Adipose tissue (tissue), 3 donors: ENCODE measurements around the gene DIRAS3. TPM values are rescaled to one million over a fixed set of nuclear protein-coding genes. Genes with fewer than 3 reads are reported as not detected.
"Not testable (repeated sequence)": the region's sequence is repeated elsewhere in the genome, so short reads cannot be mapped to it uniquely, and the experiment has no call there.

ENCODE experiments used
- H3K27ac ChIP-seq: one replicate; pipeline ENCODE4 v1.5.1; 2013; ENCODE audit warnings: low read depth, low read length
- WGBS, 3 donors: extraction: QIAGEN DNeasy Blood & Tissue Kit; methylation state at CpG; one replicate each; pipeline ENCODE4 v1.1.7; 2013; 5-methylcytosine and 5-hydroxymethylcytosine counted together
- polyA plus RNA-seq, 3 donors: library from polyadenylated mRNA; stranded (reverse); fragments of 200-250 nt; gene quantifications; one replicate each; pipeline ENCODE4 v1.2.3, GENCODE V29; 2013
- donor health status: healthy with polysubstance abuse.
- donor health status: Bipolar disorder and iron deficiency.
- donor health status: healthy.

The DIRAS3 gene
- polyA plus RNA-seq, 3 donors = 1.4 to 16.6 (median 1.7) TPM

- no peak overlapping the region for H3K27ac ChIP-seq
- 53 to 85% (median 83%) methylated on average over 2 of the region's 2 CpGs for WGBS, 3 donors
These were observed 13.5 kb downstream of the DIRAS3 start for GRCh38 chr1:68036946-68037345.

DNA sequence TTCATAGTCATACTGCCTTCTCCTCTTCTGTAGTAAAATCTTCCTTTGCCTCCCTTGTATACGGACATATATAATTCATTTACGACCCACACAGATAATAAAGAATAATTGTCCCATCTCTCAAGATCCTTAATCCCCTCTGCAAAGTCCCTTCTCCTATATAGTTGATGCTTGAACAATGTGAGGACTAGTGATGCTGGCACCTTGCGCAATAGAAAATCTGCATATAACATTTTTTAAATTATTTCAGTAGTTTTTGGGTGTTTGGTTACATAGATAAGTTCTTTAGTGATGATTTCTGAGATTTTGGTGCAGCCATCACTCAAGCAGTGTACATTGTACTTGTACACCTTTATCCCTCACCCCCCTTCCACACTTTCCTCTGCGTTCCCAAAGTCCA lies 21.0 kb downstream of the DIRAS3 start:
- H3K27ac ChIP-seq = no peak overlapping the region
- WGBS, 3 donors = 92 to 96% (median 93%) methylated on average over 4 of the region's 4 CpGs

DNA sequence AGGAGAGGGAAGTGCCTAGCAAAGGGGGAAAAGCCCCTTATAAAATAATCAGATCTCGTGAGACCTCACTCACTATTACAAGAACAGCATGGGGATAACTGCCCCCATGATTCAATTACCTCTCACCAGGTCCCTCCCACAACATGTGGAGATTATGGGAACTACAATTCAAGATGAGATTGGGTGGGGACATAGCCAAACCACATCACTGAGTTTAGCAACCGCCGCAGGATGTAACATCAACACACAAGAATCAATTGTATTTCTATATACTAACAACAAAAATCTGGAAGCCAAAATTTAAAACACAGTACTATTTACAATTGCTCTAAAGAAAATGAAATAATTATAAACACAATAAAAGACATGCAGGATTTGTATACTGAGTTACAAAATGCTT lies 21.9 kb downstream of the DIRAS3 start:
- 85 to 88% (median 86%) methylated on average over 3 of the region's 3 CpGs for WGBS, 3 donors
- H3K27ac ChIP-seq = no peak overlapping the region

DNA sequence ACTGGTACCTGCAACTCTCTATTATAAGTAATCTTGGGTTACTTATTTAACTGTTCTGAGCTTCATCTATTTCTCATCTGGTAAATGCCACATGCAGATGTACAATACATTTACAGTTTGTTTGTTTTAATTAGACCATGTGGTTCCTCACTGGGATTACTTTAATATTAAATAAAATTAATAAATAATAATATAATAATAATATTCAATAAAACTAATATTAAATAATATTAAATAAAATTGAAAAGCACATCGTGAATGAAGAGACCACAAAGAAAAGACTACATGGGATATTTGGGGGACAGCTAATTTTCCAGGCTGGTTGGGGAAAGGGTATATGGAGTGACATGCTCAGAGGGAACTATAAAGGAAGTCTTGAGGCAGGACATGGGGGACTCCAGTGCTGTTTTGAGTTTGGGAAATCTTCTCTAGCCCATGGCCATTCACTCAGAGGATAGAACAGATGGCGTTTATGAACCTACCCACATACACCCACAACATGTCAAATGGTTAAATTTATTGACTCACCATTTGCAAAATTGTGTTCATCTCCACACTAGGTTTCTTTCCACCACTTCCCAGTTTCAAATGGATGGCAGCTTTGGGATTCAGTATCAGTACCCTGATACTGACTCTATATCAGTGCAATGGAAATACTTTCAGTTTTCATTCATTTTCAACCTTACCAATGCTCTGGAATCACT lies 25.6 kb downstream of the DIRAS3 start:
- 64 to 84% (median 82%) methylated on average over 2 of the region's 2 CpGs for WGBS, 3 donors
- H3K27ac ChIP-seq = no peak overlapping the region

- H3K27ac ChIP-seq = no peak overlapping the region
- WGBS, 3 donors = 52 to 82% (median 66%) methylated on average over 2 of the region's 2 CpGs
These were observed 34.0 kb downstream of the DIRAS3 start for GRCh38 chr1:68016381-68016780.

- WGBS, 3 donors = 87 to 96% (median 90%) methylated on average over 3 of the region's 3 CpGs
- no peak overlapping the region for H3K27ac ChIP-seq
These were observed 34.5 kb downstream of the DIRAS3 start for GRCh38 chr1:68015971-68016370.

GRCh38 chr1:68015369-68015768 lies 35.1 kb downstream of the DIRAS3 start:
- WGBS, 3 donors = 54 to 86% (median 82%) methylated on average over 2 of the region's 2 CpGs
- no peak overlapping the region for H3K27ac ChIP-seq

DNA sequence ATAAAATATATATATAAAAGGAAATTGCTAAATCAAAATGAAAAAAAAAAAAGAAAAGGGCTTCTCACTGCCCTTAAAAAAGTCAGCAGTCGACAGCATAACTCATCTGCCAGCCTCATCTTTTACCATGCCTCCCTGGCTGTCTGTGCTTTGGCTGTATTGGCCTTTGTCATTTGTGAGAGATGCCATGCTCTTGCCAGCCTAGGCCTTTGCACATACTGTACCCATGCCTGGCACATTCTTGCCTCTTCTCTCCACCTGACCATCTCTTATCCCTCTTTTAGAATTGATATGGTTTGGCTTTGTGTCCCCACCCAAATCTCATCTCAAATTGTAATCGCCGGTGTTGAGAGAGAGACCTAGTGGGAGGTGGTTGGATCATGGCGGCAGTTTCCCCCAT lies 37.1 kb downstream of the DIRAS3 start:
- WGBS, 3 donors = 94 to 96% (median 96%) methylated on average over 4 of the region's 4 CpGs
- H3K27ac ChIP-seq = no peak overlapping the region

- H3K27ac ChIP-seq = no peak overlapping the region
- 76 to 92% (median 89%) methylated on average over 2 of the region's 2 CpGs for WGBS, 3 donors
These were observed 38.6 kb downstream of the DIRAS3 start for GRCh38 chr1:68011657-68012375.

DNA sequence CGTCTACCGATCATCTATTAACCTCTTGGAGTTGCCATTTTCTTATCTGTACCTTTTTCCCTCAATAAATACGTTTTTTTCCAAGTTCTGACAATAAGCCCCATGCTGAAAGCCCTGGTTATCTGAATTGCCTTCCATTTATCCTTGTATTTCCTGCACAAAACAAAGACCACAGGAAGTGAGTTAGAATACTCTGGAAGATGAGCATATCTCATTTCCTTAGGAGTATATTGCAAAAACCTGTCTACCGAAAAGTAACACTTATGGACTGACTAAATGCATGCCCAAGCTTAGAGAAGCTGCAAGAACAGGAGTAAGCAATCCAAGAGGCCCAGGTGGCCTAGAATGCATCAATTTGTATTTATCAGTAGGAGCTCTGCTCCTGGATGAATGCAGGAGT lies 39.9 kb downstream of the DIRAS3 start:
- H3K27ac ChIP-seq = no peak overlapping the region
- WGBS, 3 donors = 18 to 24% (median 21%) methylated on average over 4 of the region's 4 CpGs

DNA sequence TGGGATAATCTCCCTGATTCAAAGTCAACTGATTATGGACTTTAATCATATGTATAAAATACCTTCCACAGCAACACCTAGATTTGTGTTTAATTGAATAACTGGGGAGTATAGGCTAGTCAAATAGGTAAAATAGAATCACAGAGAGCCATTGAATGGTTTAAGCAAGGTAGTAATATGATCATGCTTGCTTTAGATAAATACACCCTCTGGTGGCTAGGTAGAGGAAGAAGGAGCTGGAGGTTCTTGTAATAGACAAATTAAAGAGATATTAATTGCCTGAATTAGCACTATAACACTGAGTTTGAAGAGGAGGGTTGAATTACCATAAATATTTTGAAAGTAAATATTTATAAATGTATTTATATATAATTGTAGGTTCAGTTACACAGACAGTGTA lies 40.3 kb downstream of the DIRAS3 start:
- H3K27ac ChIP-seq = no peak overlapping the region

DNA sequence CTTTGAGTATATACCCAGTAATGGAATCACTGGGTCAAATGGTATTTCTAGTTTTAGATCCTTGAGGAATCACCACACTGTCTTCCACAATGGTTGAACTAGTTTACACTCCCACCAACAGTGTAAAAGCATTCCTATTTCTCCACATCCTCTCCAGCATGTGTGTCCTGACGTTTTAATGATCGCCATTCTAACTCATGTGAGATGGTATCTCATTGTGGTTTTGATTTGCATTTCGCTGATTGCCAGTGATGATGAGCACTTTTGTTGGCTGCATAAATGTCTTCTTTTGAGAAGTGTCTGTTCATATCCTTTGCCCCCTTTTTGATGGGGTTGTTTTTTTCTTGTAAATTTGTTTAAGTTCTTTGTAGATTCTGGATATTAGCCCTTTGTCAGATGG lies 46.8 kb downstream of the DIRAS3 start:
- 86 to 94% (median 92%) methylated on average over 3 of the region's 3 CpGs for WGBS, 3 donors
- H3K27ac ChIP-seq = not testable (repeated sequence)

GRCh38 chr1:68000191-68000590 lies 50.2 kb downstream of the DIRAS3 start:
- 0 to 1% (median 0%) methylated on average over 1 of the region's 1 CpG for WGBS, 3 donors
- H3K27ac ChIP-seq = no peak overlapping the region

- 86 to 92% (median 88%) methylated on average over 2 of the region's 2 CpGs for WGBS, 3 donors
- no peak overlapping the region for H3K27ac ChIP-seq
These were observed 52.7 kb downstream of the DIRAS3 start for GRCh38 chr1:67997746-67998145.

Other genes with a start within 250 kb of the DIRAS3 start
- gene GNG12, start 217.2 kb downstream of the DIRAS3 start, polyA plus RNA-seq = 10 to 100 TPM; 14.7 to 66.0 (median 46.3) TPM
- gene WLS, start 181.9 kb upstream of the DIRAS3 start, polyA plus RNA-seq = 10 to 100 TPM; 20.1 to 31.6 (median 25.3) TPM